BE2C (cell line): ENCODE results near the gene BLMH.

Source experiments
- DNase-seq: peaks from one replicate; pipeline ENCODE4 v3.0.0-alpha.2; 2020
- H3K27me3 ChIP-seq: fragments of 250-450 bp; sonication (Bioruptor Pico); 2 replicates; pipeline ENCODE4 v1.5.1; 2020; ENCODE audit warnings: mild to moderate bottlenecking
- H3K36me3 ChIP-seq: fragments of 250-450 bp; sonication (Bioruptor Pico); 2 replicates; pipeline ENCODE4 v1.5.1; 2020; ENCODE audit warnings: mild to moderate bottlenecking
- H3K4me1 ChIP-seq: fragments of 250-450 bp; sonication (Bioruptor Pico); 2 replicates; pipeline ENCODE4 v1.5.1; 2020
- H3K4me3 ChIP-seq: 2 replicates; pipeline ENCODE4 v1.5.1; 2011; ENCODE audit warnings: low read depth, low read length
- H3K9me3 ChIP-seq: fragments of 250-450 bp; sonication (Bioruptor Pico); 2 replicates; pipeline ENCODE4 v1.5.1; 2020
- TF ChIP-seq, protein P1 (sequence below): IDR thresholded peaks from 2 replicates; pipeline ENCODE4 v1.5.1; 2012; ENCODE audit warnings: mild to moderate bottlenecking, low read depth, low read length

The BLMH gene

DNA sequence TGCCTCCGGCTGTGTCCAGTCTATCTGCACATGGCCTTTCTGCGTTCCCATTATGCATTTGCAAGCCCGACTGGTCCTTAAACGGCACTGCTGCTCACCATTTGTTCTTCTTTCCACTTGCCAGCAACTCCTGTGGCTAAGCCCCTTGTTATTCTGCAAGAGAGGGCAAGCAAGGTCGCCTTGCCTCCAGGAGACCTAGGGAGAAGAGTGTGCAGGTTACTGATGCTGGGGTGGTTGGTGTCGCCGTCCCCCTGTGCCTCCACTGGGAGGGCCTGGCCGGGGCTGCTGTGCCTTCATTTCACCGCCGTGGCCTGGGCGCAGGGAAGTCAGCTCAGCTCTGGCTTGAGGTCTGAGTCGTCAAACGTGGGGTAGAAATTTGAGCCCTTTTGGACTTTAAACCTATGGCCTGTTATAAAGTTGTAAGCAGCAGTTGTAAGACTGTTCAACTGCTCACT, 69.0 kb downstream of the BLMH start:
- Histone ChIP-seq H3K36me3 (no peaks in the 10 kb centered on the region), H3K27me3 (no peaks in the 10 kb centered on the region), H3K4me1 (no peaks in the 10 kb centered on the region), H3K4me3 (no peak overlapping the region), H3K9me3 (no peaks in the 10 kb centered on the region)
- TF ChIP-seq, protein P1, sequence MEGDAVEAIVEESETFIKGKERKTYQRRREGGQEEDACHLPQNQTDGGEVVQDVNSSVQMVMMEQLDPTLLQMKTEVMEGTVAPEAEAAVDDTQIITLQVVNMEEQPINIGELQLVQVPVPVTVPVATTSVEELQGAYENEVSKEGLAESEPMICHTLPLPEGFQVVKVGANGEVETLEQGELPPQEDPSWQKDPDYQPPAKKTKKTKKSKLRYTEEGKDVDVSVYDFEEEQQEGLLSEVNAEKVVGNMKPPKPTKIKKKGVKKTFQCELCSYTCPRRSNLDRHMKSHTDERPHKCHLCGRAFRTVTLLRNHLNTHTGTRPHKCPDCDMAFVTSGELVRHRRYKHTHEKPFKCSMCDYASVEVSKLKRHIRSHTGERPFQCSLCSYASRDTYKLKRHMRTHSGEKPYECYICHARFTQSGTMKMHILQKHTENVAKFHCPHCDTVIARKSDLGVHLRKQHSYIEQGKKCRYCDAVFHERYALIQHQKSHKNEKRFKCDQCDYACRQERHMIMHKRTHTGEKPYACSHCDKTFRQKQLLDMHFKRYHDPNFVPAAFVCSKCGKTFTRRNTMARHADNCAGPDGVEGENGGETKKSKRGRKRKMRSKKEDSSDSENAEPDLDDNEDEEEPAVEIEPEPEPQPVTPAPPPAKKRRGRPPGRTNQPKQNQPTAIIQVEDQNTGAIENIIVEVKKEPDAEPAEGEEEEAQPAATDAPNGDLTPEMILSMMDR: no peak
- no peak for DNase-seq

DNA sequence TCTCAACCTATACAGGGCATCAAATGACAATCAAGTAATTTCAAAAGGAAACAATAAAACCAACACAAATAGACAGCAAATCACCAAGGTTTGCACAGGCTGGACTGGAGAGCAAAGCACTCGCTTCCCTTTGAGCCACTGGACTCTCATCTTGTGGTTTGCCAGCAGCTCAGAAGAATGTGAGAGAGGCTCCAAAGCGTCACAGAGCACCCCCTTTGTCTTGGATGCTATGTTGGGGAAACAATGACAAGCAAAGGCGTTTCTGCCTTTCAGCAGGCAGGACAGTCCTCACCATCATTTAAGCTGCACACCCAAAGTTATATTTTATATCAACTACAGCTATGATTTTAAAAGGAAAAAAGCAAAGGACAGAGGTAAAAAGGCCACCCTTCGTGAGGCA, 69.5 kb downstream of the BLMH start:
- TF ChIP-seq, protein P1: no peak
- no peaks in the 10 kb centered on the region for H3K36me3 ChIP-seq
- H3K27me3 ChIP-seq: no peaks in the 10 kb centered on the region
- H3K9me3 ChIP-seq: no peaks in the 10 kb centered on the region
- no peak overlapping the region for H3K4me3 ChIP-seq
- H3K4me1 ChIP-seq: no peaks in the 10 kb centered on the region
- DNase-seq: no peak

DNA sequence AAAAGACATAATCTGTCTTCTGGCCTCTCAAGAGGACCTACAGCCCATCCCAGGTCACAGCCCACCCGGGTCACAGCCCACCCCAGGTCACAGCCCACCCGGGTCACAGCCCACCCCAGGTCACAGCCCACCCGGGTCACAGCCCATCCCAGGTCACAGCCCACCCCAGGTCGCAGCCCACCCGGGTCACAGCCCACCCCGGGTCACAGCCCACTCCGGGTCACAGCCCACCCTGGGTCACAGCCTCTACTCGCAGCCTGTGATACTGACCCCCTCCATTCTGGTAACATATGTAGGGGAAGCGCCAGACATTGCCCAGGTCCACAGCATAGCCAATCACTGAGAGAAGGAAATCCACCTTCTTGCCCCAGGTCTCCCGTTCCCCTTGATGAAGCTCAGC, 70.4 kb downstream of the BLMH start:
- no peak for DNase-seq
- Histone ChIP-seq H3K36me3 (no peaks in the 10 kb centered on the region), H3K9me3 (no peaks in the 10 kb centered on the region), H3K27me3 (no peaks in the 10 kb centered on the region), H3K4me3 (no peak overlapping the region), H3K4me1 (no peaks in the 10 kb centered on the region)
- TF ChIP-seq, protein P1: no peak

DNA sequence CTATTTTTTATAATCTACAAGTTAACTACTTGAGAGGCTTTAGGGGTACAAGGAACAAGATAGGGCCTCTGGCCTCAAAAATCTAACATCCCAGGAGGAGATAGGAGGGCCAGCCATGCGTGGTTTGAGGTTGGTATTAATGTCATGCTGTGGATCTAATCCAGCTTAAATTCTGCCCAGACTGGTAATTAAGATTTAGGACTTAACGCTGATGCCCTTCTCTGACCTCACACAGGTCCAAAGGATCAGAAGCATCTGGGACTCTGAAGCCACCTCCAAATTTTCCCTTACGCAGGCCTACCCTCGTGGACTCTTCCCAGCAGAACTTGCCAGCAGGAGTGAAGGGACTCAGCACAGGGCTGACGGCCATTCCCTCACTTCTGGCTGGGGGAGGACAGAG, 71.3 kb downstream of the BLMH start:
- no peaks in the 10 kb centered on the region for H3K27me3 ChIP-seq
- TF ChIP-seq, protein P1: no peak
- H3K9me3 ChIP-seq: no peaks in the 10 kb centered on the region
- no peaks in the 10 kb centered on the region for H3K36me3 ChIP-seq
- H3K4me1 ChIP-seq: no peaks in the 10 kb centered on the region
- no peak for DNase-seq
- H3K4me3 ChIP-seq: no peak overlapping the region

DNA sequence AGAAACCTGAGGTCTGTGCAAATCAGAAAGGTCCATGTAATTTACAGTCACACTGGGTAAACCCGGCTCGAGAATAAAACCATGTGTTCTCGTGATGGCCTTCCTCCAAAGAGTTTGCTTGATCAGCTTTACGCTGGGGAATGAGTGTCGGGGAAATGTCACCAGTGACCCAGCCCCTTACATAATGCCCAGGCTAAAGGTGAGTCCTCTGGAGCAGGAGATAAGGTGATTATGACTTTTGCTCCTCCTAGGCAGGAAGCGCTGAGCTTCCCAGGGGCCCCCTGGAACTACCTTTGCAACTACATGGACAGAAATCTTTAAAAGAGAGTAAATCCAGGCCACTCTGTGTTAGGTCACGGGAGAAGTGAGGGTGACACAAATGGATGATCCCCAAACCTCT, 71.9 kb downstream of the BLMH start:
- no peak overlapping the region for H3K4me3 ChIP-seq
- DNase-seq: no peak
- TF ChIP-seq, protein P1: no peak

DNA sequence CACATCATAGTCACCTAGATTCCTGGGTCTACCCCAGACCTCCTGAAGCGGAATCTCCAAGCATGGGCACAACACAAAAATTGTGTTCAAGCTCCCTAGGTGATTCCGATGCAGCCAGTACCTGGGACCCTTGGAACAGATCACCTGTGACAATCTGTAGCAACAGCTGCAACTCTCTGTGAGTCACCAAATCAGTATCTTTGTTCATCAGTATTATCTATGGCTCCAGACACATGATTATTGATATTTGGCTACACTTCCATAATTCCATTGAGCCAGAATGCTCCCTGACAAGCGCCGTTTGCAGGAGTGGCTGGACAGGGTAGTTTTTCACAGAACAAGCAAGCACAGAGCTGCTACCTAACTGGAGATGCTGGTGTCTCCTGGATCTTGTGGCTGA, 72.4 kb downstream of the BLMH start:
- H3K4me1 ChIP-seq: no peaks in the 10 kb centered on the region
- H3K4me3 ChIP-seq: no peak overlapping the region
- no peaks in the 10 kb centered on the region for H3K9me3 ChIP-seq
- DNase-seq: no peak
- no peaks in the 10 kb centered on the region for H3K27me3 ChIP-seq
- TF ChIP-seq, protein P1: no peak
- H3K36me3 ChIP-seq: no peaks in the 10 kb centered on the region

More for the DNA sequence above, 71.9 kb downstream of the BLMH start:
- no peaks in the 10 kb centered on the region for H3K27me3 ChIP-seq
- no peaks in the 10 kb centered on the region for H3K36me3 ChIP-seq
- H3K4me1 ChIP-seq: no peaks in the 10 kb centered on the region
- no peaks in the 10 kb centered on the region for H3K9me3 ChIP-seq
